T-helper 2 cell treated with Interferon-gamma antibody and Interleukin-4, amounts not matched to agents 100 ng/mL and 5 ng/mL, for 36 hours (primary cell): ENCODE data around the gene ASIC2. TPM values are rescaled to one million over a fixed set of nuclear protein-coding genes. Genes with fewer than 3 reads are reported as not detected.

Experiments
- intact Hi-C: fragments of 100-400 bp; cut with micrococcal nuclease; formaldehyde crosslinking; loops from one replicate; pipeline ENCODE4 v1.15.1; 2023
- total RNA-seq: library from RNA; stranded (reverse); gene quantifications from 2 replicates; pipeline ENCODE4 v1.2.3, GENCODE V29; 2022

The ASIC2 gene
- total RNA-seq, 1 donor from 2014 or later = not detected

GRCh38 chr17:33080091-33080490 is 213.0 kb downstream of the ASIC2 start:
- intact Hi-C loops = no loop called here

- intact Hi-C loops = no loop called here
Measured at GRCh38 chr17:33079201-33079600, 213.9 kb downstream of the ASIC2 start.

- intact Hi-C loops = no loop called here
Measured at GRCh38 chr17:33076979-33077378, 216.1 kb downstream of the ASIC2 start.

- intact Hi-C loops = no loop called here
Measured at GRCh38 chr17:33073416-33073815, 219.7 kb downstream of the ASIC2 start.

GRCh38 chr17:33072421-33073161 is 220.5 kb downstream of the ASIC2 start:
- intact Hi-C loops = no loop called here

GRCh38 chr17:33071656-33072055 is 221.4 kb downstream of the ASIC2 start:
- intact Hi-C loops = no loop called here

GRCh38 chr17:33057564-33057963 is 235.5 kb downstream of the ASIC2 start:
- intact Hi-C loops = no loop called here

- intact Hi-C loops = no loop called here
Measured at GRCh38 chr17:33056399-33057146, 236.5 kb downstream of the ASIC2 start.

- intact Hi-C loops = no loop called here
Measured at GRCh38 chr17:33055746-33056145, 237.3 kb downstream of the ASIC2 start.

- intact Hi-C loops = no loop called here
Measured at GRCh38 chr17:33055171-33055611, 237.9 kb downstream of the ASIC2 start.

GRCh38 chr17:33054412-33054811 is 238.7 kb downstream of the ASIC2 start:
- intact Hi-C loops = no loop called here

GRCh38 chr17:33053676-33054075 is 239.4 kb downstream of the ASIC2 start:
- intact Hi-C loops = no loop called here

GRCh38 chr17:33052856-33053255 is 240.2 kb downstream of the ASIC2 start:
- intact Hi-C loops = no loop called here

- intact Hi-C loops = no loop called here
Measured at GRCh38 chr17:33050611-33051140, 242.4 kb downstream of the ASIC2 start.

GRCh38 chr17:33049781-33050414 is 243.2 kb downstream of the ASIC2 start:
- intact Hi-C loops = no loop called here

GRCh38 chr17:33046361-33047255 is 246.5 kb downstream of the ASIC2 start:
- intact Hi-C loops = no loop called here

- intact Hi-C loops = no loop called here
Measured at GRCh38 chr17:33045216-33045615, 247.9 kb downstream of the ASIC2 start.

GRCh38 chr17:33044771-33045170 is 248.3 kb downstream of the ASIC2 start:
- intact Hi-C loops = no loop called here

GRCh38 chr17:33040461-33040860 is 252.6 kb downstream of the ASIC2 start:
- intact Hi-C loops = no loop called here

GRCh38 chr17:33039874-33040273 is 253.2 kb downstream of the ASIC2 start:
- intact Hi-C loops = loop anchor here (10.0 kb wide), 1 partner anchor 715 kb away; no protein-coding TSS in a partner anchor

- intact Hi-C loops = loop anchor here (10.0 kb wide), 1 partner anchor 716 kb away; no protein-coding TSS in a partner anchor
Measured at GRCh38 chr17:33038740-33039139, 254.4 kb downstream of the ASIC2 start.
